A172 (cell line): ENCODE measurements around the gene CUBN. TPM values are rescaled to one million over a fixed set of nuclear protein-coding genes. Genes with fewer than 3 reads are reported as not detected.

Experiments used
- DNase-seq: peaks from one replicate; pipeline ENCODE4 v3.0.0-alpha.2; 2015; ENCODE audit warnings: low spot score
- total RNA-seq: library from RNA; depleted of rRNA; stranded (reverse); fragments of >200 nt; shearing (Covaris generic); gene quantifications from 2 replicates; pipeline ENCODE4 v1.2.3, GENCODE V29; 2014; rRNA removed

CUBN gene
- 0.14 and 0.60 TPM in 2 replicates for total RNA-seq

DNA sequence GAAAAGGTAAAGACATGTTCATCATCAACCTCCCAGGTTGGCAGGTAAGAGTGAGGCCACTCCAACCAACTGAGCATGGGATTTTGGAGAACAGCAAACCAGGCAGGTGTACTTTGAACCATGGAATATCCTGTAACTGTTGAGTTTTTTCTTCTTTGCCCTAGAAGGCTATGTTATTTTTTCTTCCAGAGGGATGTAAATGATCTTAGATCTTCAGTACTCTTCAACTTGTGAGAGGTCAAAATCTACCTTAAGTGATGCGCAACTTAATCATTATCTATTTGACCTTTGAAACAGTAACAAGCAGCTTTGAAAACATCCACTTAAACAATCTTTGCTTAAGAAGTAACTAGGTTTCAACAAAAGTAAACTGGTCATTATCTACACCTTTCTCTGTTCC lies at the start of gene CUBN:
Gene CUBN (minus strand): TSS at position 71 of the 400 bp plus-strand sequence. CDS start 46 bp downstream, at position 25.
- DNase-seq = no peak

DNA sequence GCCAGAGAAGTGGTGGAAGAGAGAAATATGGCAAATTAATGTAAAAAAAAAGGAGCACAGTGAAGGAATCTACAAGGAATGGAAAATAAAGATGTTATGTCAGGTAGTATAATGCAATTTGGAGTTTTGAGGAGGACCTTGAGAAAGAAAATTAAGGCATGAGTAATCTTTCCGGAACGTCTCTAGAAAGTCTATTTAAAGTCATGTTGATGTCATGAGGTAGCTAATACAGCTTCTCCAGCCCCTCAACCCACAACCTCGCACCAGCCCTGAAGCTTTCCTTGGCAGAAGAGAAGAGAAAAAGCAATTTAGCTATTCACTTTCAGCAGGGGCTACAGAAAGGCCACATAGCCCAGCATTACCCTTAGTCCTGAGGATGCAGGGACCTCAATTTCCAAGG lies 49.4 kb upstream of the CUBN start:
- peak; percentile 49 for DNase-seq

GRCh38 chr10:17178006-17178405 lies 48.4 kb upstream of the CUBN start:
- no peak for DNase-seq

DNA sequence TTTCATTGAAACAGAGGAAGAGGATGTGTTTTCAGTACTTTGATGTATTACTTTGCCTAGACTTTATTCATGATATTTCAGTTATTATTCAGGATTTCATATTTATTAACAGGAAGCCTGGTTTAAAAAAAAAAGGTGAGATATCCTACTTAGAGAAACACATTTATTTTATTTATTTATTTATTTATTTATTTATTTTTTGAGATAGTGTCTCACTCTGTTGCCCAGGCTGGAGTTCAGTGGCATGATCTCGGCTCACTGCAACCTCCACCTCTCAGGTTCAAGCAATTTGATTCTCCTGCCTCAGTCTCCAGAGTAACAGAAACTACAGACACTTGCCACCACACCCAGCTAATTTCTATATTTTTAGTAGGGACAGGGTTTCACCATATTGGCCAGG lies 47.4 kb upstream of the CUBN start:
- DNase-seq = no peak

DNA sequence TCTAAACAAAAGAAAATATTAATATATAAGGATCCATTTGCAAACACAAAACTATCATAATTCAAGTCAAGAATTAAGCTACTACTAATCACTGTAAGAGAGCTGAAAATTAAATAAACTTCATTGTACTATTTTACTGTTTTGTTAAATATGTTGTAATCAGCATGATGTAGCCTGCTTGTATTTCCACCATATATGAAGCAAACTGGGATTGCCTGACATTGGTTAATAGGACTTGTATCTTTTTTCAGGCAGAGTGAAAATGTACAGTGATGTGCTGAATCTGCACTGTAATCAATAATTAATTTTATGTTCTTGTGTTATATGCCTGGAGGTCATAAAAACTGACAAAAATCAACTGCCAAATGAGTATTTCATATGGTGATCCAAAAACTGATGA lies 46.5 kb upstream of the CUBN start:
- no peak for DNase-seq

- peak; percentile 10 for DNase-seq
These were observed 45.9 kb upstream of the CUBN start for GRCh38 chr10:17175551-17175950.

DNA sequence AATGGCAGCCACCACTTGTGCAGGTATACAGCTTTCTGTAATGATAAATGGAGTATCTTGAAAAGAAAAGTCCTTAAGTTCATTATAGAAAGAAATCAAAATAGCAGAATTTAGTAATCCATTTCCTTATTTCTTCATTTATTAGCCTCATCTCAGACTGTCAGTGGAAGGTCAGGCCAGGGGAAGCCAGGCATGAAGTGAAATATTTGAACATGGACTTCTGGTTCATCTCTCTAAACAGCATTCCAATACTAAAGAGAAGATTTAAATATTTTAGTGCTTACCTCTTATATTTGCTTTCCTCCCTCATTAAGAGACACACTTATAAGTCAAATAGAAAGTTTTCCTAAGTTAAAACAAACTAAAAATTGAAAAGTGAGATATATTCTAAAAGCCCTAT lies 45.0 kb upstream of the CUBN start:
- DNase-seq = no peak

DNA sequence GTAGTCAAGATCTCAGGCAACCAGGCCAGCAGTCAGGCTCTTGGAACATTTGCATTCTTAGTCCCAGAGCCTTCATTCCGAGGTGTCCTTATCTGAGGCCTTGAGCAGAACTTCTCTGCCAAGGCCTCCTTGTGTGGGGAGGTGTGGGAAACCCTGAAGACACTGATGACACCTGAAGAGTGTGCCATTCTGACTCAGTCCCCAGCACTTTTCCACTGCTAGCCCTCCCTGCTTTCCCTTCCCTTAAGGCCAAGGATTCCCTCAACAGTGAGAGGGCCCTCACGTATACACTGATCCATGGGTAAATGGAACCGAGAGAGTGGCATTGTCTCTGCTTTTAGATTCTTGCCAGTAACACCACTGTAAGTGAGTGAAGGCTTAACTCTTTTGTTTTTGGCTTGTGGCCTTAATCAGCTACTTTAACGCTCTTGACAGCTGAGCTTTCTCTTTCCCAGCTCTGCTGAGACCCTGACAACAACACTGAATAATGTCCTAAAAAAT lies 41.6 kb upstream of the CUBN start:
- DNase-seq = no peak

- DNase-seq = no peak
These were observed 40.2 kb upstream of the CUBN start for GRCh38 chr10:17169803-17170202.

DNA sequence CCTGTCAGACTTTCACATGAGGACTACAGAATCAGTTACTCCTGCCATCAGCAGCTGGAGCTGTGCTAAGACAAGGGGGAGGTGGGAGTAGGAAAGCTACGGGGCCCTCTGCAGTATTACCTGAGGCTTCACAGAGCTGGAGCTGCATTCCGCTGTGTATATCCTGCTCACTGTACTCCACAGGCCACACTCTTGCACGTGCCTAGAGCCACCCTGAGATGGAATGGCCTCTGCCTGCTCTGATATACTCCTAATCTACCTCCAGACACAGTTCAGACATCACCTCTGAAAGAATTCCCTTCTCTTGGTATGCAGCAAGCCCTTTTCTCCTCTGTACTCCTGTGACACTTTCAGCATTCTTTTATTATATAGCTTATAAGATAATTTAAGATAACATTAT lies 37.1 kb upstream of the CUBN start:
- no peak for DNase-seq

GRCh38 chr10:17162828-17163227 lies 33.2 kb upstream of the CUBN start:
- no peak for DNase-seq

DNA sequence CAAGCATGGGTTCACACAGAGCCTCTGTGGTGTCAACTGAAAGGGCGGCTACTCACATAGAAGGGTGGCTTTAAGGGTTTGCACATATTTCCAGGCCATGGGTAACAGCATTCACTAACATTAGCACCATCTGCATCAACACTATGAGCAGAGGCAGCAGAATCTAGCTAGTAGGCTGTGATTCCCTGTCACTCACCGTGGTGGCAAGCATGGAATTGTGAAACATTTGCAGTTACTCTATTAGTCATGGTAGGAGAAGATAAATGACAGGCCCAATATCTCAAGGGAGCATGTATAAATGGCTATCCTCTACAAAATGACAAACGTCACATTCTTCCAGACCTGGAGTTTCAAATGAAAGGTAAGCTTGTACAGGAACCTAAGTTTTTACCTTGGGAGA lies 32.2 kb upstream of the CUBN start:
- no peak for DNase-seq

GRCh38 chr10:17157024-17157423 lies 27.4 kb upstream of the CUBN start:
- no peak for DNase-seq

- no peak for DNase-seq
These were observed 26.2 kb upstream of the CUBN start for GRCh38 chr10:17155826-17156225.

GRCh38 chr10:17154116-17154515 lies 24.5 kb upstream of the CUBN start:
- no peak for DNase-seq

- DNase-seq = no peak
These were observed 23.7 kb upstream of the CUBN start for GRCh38 chr10:17153321-17153720.

GRCh38 chr10:17151716-17152115 lies 22.1 kb upstream of the CUBN start:
- no peak for DNase-seq

- DNase-seq = no peak
These were observed 18.4 kb upstream of the CUBN start for GRCh38 chr10:17147884-17148489.

- DNase-seq = no peak
These were observed 17.3 kb upstream of the CUBN start for GRCh38 chr10:17146892-17147291.

GRCh38 chr10:17145239-17145638 lies 15.6 kb upstream of the CUBN start:
- no peak for DNase-seq

DNA sequence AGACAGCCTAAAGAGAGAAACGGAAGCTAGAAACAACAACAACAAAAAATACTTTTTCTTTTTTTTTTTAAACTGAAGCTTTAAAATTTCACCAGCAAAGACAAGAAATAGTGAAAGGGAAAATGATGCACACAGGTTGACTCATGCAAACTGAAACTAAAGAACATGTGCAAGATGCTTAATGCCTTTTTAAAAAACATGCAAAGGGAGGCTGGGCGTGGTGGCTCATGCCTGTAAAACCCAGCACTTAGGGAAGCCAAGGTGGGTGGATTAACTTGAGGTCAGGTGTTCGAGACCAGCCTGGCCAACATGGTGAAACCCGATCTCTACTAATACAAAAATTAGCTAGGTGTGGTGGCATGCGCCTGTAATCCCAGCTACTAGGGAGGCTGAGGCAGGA lies 15.1 kb upstream of the CUBN start:
- DNase-seq = no peak

GRCh38 chr10:17144032-17144431 lies 14.4 kb upstream of the CUBN start:
- DNase-seq = no peak

DNA sequence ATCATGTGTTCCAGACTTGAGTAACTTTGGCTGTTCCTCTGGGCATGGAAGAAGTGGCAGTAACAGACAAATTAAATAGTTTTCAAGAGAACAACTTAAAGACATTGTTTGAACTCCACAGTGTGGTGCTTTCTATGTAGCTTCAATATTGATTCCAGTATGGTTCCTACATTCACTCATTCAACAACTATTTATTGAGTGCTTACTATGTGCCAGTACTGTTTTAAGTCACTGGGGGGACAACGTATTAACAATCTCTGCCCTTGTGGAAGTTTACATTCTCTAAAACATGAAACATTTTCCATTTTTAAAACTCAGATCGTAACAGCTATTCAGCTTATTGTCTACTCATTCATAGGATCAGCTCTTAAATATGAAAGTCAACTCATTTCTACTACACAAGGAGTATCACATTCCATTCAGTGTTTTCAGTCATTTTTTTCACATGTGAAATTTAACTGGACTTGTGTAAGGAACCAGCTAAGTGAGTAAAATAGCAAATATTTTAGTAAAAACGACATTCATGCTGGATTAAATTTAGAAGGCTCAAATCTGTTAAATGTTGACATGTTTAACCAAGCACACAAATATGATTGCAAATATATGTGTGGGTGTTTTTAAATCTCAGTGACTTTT lies 13.6 kb upstream of the CUBN start:
- DNase-seq = no peak
